ENCODE measurements around the gene SLC35G1.

Gene SLC35G1

GRCh38 chr10:93879273-93879672 is 14.5 kb upstream of the SLC35G1 start:
- DNase-seq: no peak

- no peak for DNase-seq
Observed at GRCh38 chr10:93894516-93895378, 969 bp downstream of the SLC35G1 start.

GRCh38 chr10:93897070-93897780 is 3.4 kb downstream of the SLC35G1 start:
- no peak for DNase-seq

- DNase-seq: no peak
Observed at GRCh38 chr10:93899109-93899508, 5.3 kb downstream of the SLC35G1 start.

- DNase-seq: no peak
Observed at GRCh38 chr10:93903051-93903450, 9.3 kb downstream of the SLC35G1 start.

GRCh38 chr10:93904901-93905300 is 11.1 kb downstream of the SLC35G1 start:
- DNase-seq: no peak

- DNase-seq: no peak
Observed at GRCh38 chr10:93907059-93907458, 13.3 kb downstream of the SLC35G1 start.

GRCh38 chr10:93911866-93912265 is 18.1 kb downstream of the SLC35G1 start:
- DNase-seq: no peak

GRCh38 chr10:93912444-93912843 is 18.7 kb downstream of the SLC35G1 start:
- no peak for DNase-seq

GRCh38 chr10:93913706-93914105 is 19.9 kb downstream of the SLC35G1 start:
- DNase-seq: no peak

GRCh38 chr10:93915598-93915997 is 21.8 kb downstream of the SLC35G1 start:
- no peak for DNase-seq

- DNase-seq: peak in 1 of 2 experiments; percentile 29
Observed at GRCh38 chr10:93916257-93917063, 22.7 kb downstream of the SLC35G1 start.

GRCh38 chr10:93917064-93917391 is 23.2 kb downstream of the SLC35G1 start:
- DNase-seq: no peak

GRCh38 chr10:93917821-93918220 is 24.0 kb downstream of the SLC35G1 start:
- peak; percentile 52 to 64 for DNase-seq

GRCh38 chr10:93921338-93921737 is 27.6 kb downstream of the SLC35G1 start:
- DNase-seq: peak in 1 of 2 experiments; percentile 2

GRCh38 chr10:93926613-93927012 is 32.8 kb downstream of the SLC35G1 start:
- no peak for DNase-seq

- no peak for DNase-seq
Observed at GRCh38 chr10:93938140-93938539, 44.4 kb downstream of the SLC35G1 start.

GRCh38 chr10:93940881-93941280 is 47.1 kb downstream of the SLC35G1 start:
- DNase-seq: no peak

- DNase-seq: no peak
Observed at GRCh38 chr10:93941606-93942005, 47.8 kb downstream of the SLC35G1 start.

GRCh38 chr10:93945819-93946218 is 52.0 kb downstream of the SLC35G1 start:
- no peak for DNase-seq

- no peak for DNase-seq
Observed at GRCh38 chr10:93947055-93947454, 53.3 kb downstream of the SLC35G1 start.

- DNase-seq: no peak
Observed at GRCh38 chr10:93947524-93947923, 53.7 kb downstream of the SLC35G1 start.

- DNase-seq: no peak
Observed at GRCh38 chr10:93951905-93952304, 58.1 kb downstream of the SLC35G1 start.
